GM12891 (cell line): ENCODE measurements around the gene ZNF516.

Experiments
- POLR2A ChIP-seq: IDR thresholded peaks from 2 replicates; pipeline ENCODE4 v1.6.1; 2011; ENCODE audit warnings: low read depth, low read length, control low read depth
- POLR2AphosphoS5 ChIP-seq: IDR thresholded peaks from 2 replicates; pipeline ENCODE4 v1.6.1; 2011; ENCODE audit warnings: low read depth, low read length, control low read depth
- SPI1 ChIP-seq: IDR thresholded peaks from 2 replicates; pipeline ENCODE4 v1.6.1; 2011; ENCODE audit warnings: low read depth, low read length, control low read depth
- TAF1 ChIP-seq: IDR thresholded peaks from 2 replicates; pipeline ENCODE4 v1.6.1; 2011; ENCODE audit warnings: low read depth, low read length, control low read depth

- TF ChIP-seq POLR2A (no peak), POLR2AphosphoS5 (no peak), TAF1 (no peak), SPI1 (no peak)
These were observed 57.1 kb downstream of the ZNF516 start for GRCh38 chr18:76437910-76438309.
